Ishikawa (cell line): Measurements from ENCODE around the gene CIB2.

Experiments
- CEBPB ChIP-seq: IDR thresholded peaks from 2 replicates; pipeline ENCODE4 v1.6.1; 2012
- CREB1 ChIP-seq: IDR thresholded peaks from 2 replicates; pipeline ENCODE4 v1.6.1; 2012; ENCODE audit warnings: low read depth
- EGR1 ChIP-seq: IDR thresholded peaks from 2 replicates; pipeline ENCODE4 v1.6.1; 2012
- EP300 ChIP-seq: IDR thresholded peaks from 2 replicates; pipeline ENCODE4 v1.6.1; 2012; ENCODE audit warnings: borderline replicate concordance
- FOXM1 ChIP-seq: IDR thresholded peaks from 2 replicates; pipeline ENCODE4 v1.6.1; 2012; ENCODE audit warnings: low read depth, borderline replicate concordance
- MAX ChIP-seq: IDR thresholded peaks from 2 replicates; pipeline ENCODE4 v1.6.1; 2012
- NFIC ChIP-seq: IDR thresholded peaks from 2 replicates; pipeline ENCODE4 v1.6.1; 2012
- RAD21 ChIP-seq: IDR thresholded peaks from 2 replicates; pipeline ENCODE4 v1.6.1; 2012; ENCODE audit warnings: low read depth
- TAF1 ChIP-seq: IDR thresholded peaks from 2 replicates; pipeline ENCODE4 v1.6.1; 2012; ENCODE audit warnings: low read depth, mild to moderate bottlenecking
- TCF12 ChIP-seq: IDR thresholded peaks from 2 replicates; pipeline ENCODE4 v1.6.1; 2012; ENCODE audit warnings: low read depth
- TEAD4 ChIP-seq: IDR thresholded peaks from 2 replicates; pipeline ENCODE4 v1.6.1; 2012
- YY1 ChIP-seq: IDR thresholded peaks from 2 replicates; pipeline ENCODE4 v1.6.1; 2012; ENCODE audit warnings: low read depth
- TF ChIP-seq, protein P1 (sequence below): IDR thresholded peaks from 2 replicates; pipeline ENCODE4 v1.6.1; 2012; ENCODE audit warnings: low read depth, mild to moderate bottlenecking

- TF ChIP-seq YY1, result no peak
- TF ChIP-seq MAX, result no peak
- TF ChIP-seq, protein P1, sequence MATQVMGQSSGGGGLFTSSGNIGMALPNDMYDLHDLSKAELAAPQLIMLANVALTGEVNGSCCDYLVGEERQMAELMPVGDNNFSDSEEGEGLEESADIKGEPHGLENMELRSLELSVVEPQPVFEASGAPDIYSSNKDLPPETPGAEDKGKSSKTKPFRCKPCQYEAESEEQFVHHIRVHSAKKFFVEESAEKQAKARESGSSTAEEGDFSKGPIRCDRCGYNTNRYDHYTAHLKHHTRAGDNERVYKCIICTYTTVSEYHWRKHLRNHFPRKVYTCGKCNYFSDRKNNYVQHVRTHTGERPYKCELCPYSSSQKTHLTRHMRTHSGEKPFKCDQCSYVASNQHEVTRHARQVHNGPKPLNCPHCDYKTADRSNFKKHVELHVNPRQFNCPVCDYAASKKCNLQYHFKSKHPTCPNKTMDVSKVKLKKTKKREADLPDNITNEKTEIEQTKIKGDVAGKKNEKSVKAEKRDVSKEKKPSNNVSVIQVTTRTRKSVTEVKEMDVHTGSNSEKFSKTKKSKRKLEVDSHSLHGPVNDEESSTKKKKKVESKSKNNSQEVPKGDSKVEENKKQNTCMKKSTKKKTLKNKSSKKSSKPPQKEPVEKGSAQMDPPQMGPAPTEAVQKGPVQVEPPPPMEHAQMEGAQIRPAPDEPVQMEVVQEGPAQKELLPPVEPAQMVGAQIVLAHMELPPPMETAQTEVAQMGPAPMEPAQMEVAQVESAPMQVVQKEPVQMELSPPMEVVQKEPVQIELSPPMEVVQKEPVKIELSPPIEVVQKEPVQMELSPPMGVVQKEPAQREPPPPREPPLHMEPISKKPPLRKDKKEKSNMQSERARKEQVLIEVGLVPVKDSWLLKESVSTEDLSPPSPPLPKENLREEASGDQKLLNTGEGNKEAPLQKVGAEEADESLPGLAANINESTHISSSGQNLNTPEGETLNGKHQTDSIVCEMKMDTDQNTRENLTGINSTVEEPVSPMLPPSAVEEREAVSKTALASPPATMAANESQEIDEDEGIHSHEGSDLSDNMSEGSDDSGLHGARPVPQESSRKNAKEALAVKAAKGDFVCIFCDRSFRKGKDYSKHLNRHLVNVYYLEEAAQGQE, result no peak
- TF ChIP-seq EP300, result no peak
- no peak for TF ChIP-seq CEBPB
- TF ChIP-seq EGR1, result no peak
- TF ChIP-seq FOXM1, result no peak
- TF ChIP-seq RAD21, result no peak
- no peak for TF ChIP-seq TAF1
- TF ChIP-seq CREB1, result no peak
- TF ChIP-seq TEAD4, result no peak
- TF ChIP-seq NFIC, result no peak
- TF ChIP-seq TCF12, result no peak
Observed at GRCh38 chr15:78087951-78088772, 43.1 kb downstream of the CIB2 start.
